GM21390 (cell line): ENCODE results near the gene LBX2.

Experiments
- ATAC-seq: cut with Tn5 transposase; IDR thresholded peaks from one replicate; pipeline ENCODE4 v1.9.1; 2021; ENCODE audit not compliant: unreplicated experiment

The LBX2 gene

GRCh38 chr2:74458132-74458937 lies 41.1 kb downstream of the LBX2 start, which contains the start of gene WBP1:
WBP1 (plus strand) TSS chr2:74458438; CDS start chr2:74458603, 165 bp downstream.
- ATAC-seq: peak; percentile 84

DNA sequence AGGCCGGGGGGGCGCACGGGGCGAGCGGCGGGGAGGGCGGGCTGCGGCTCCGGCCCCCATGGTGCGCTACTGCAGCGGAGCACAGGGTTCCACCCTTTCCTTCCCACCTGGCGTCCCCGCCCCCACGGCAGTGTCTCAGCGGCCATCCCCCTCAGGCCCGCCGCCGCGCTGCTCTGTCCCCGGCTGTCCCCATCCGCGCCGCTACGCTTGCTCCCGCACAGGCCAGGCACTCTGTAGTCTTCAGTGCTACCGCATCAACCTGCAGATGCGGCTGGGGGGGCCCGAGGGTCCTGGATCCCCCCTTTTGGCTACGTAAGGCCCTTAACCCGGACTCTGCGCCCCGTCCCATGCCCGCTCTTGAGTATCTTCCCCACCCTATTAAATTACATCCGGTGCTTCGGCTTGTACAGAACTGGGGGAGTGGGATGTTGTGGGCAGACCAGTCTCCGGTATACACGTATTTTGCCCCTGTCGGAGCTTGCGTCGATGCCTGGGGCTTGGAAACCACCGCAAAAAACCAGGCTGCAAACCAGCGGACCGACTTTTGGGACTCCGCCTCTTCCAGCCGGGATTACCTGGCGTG lies 41.8 kb downstream of the LBX2 start:
- ATAC-seq: peak; percentile 31

GRCh38 chr2:74457129-74457548 lies 42.3 kb downstream of the LBX2 start:
- no peak for ATAC-seq

- peak; percentile 39 for ATAC-seq
These were observed 44.5 kb downstream of the LBX2 start, which contains the start of gene INO80B for GRCh38 chr2:74454654-74455511. INO80B (plus strand) TSS chr2:74455087; CDS start chr2:74455117, 30 bp downstream.

GRCh38 chr2:74450570-74451190 lies 48.7 kb downstream of the LBX2 start:
- no peak for ATAC-seq

- ATAC-seq: no peak
These were observed 50.6 kb downstream of the LBX2 start for GRCh38 chr2:74448771-74449170.
